Measurements from ENCODE around the gene NBPF15. TPM values are rescaled to one million over a fixed set of nuclear protein-coding genes. Genes with fewer than 3 reads are reported as not detected.
"Not testable (repeated sequence)": the region's sequence is repeated elsewhere in the genome, so short reads cannot be mapped to it uniquely, and the experiment has no call there.

Gene NBPF15
- total and polyA plus RNA-seq, 2 donors from 2014 or later, result 7.0 to 44.9 TPM

GRCh38 chr1:144471434-144471833 lies 10.0 kb upstream of the NBPF15 start:
- H3K4me1 ChIP-seq (ENCODE audit: control insufficient read depth in 2 of 3, insufficient read depth in 2 of 3, low read depth in 1 of 3, low read length in 3 of 3); intact Hi-C loops (cut with DNase I); H3K27ac ChIP-seq (ENCODE audit: low read depth in 2 of 2, low read length in 2 of 2); H3K36me3 ChIP-seq (ENCODE audit: control insufficient read depth in 2 of 3, insufficient read depth in 3 of 3, low read length in 3 of 3); H3K9me3 ChIP-seq (ENCODE audit: control insufficient read depth in 2 of 3, insufficient read depth in 1 of 3, low read length in 3 of 3); H3K9ac ChIP-seq (ENCODE audit: low read length in 3 of 3); FAIRE-seq; H3K4me3 ChIP-seq (ENCODE audit: low read length in 3 of 3); H3K27me3 ChIP-seq (ENCODE audit: control insufficient read depth, insufficient read depth, low read length); DNase-seq: not testable (repeated sequence)

GRCh38 chr1:144461778-144462177 lies 309 bp upstream of the NBPF15 start:
- DNase-seq; H3K9ac ChIP-seq (ENCODE audit: low read length in 3 of 3); H3K9me3 ChIP-seq (ENCODE audit: control insufficient read depth in 2 of 3, insufficient read depth in 1 of 3, low read length in 3 of 3); intact Hi-C loops (cut with DNase I); H3K36me3 ChIP-seq (ENCODE audit: control insufficient read depth in 2 of 3, insufficient read depth in 3 of 3, low read length in 3 of 3); FAIRE-seq; H3K4me3 ChIP-seq (ENCODE audit: low read length in 3 of 3); H3K27me3 ChIP-seq (ENCODE audit: control insufficient read depth, insufficient read depth, low read length); H3K27ac ChIP-seq (ENCODE audit: low read depth in 2 of 2, low read length in 2 of 2); H3K4me1 ChIP-seq (ENCODE audit: control insufficient read depth in 2 of 3, insufficient read depth in 2 of 3, low read depth in 1 of 3, low read length in 3 of 3): not testable (repeated sequence)

DNA sequence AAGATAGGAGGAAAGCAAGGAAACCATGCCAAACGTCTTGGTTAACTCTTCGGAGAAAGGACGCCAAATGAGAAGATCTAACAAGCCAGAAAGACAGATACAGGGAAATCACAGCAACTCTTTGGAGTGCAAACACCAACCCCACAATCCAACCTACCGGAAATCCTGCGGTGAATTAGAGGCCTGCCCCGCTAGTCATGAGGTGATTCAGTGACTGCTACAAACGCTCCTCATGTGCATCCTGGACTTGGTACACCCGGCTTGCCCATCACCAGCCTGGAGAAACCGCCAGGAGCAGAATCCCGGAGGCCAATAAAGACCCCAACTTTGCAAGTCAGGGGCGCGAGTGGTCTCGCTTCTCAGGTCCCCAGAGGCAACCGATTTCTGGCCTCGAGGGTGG lies 783 bp downstream of the NBPF15 start:
- FAIRE-seq; H3K27me3 ChIP-seq (ENCODE audit: control insufficient read depth, insufficient read depth, low read length); H3K4me1 ChIP-seq (ENCODE audit: control insufficient read depth in 2 of 3, insufficient read depth in 2 of 3, low read depth in 1 of 3, low read length in 3 of 3); H3K9ac ChIP-seq (ENCODE audit: low read length in 3 of 3); intact Hi-C loops (cut with DNase I); DNase-seq; H3K36me3 ChIP-seq (ENCODE audit: control insufficient read depth in 2 of 3, insufficient read depth in 3 of 3, low read length in 3 of 3); H3K9me3 ChIP-seq (ENCODE audit: control insufficient read depth in 2 of 3, insufficient read depth in 1 of 3, low read length in 3 of 3); H3K27ac ChIP-seq (ENCODE audit: low read depth in 2 of 2, low read length in 2 of 2): not testable (repeated sequence)
- peak overlapping the region in 1 of 3 donors; percentile 46 for H3K4me3 ChIP-seq (ENCODE audit: low read length in 3 of 3)

DNA sequence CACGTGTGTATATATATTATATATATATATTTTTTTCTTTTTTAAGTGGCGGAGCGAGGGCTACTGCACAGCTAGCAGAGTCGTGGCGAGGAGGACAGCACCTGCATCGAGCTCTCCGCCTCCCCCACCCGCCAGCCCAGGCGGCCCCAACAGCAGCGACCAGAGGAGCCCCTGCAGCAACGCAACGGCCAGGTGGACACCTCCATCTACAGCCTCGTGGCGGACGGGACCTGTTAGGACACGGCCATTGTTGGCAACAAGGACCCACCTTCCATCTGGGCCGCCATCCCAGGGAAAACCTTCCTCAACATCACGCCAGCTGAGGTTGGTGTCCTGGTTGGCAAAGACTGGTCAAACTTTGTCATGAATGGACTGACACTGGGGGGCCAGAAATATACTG lies 19.1 kb downstream of the NBPF15 start:
- H3K4me1 ChIP-seq (ENCODE audit: control insufficient read depth in 2 of 3, insufficient read depth in 2 of 3, low read depth in 1 of 3, low read length in 3 of 3); H3K27me3 ChIP-seq (ENCODE audit: control insufficient read depth, insufficient read depth, low read length); H3K4me3 ChIP-seq (ENCODE audit: low read length in 3 of 3); H3K27ac ChIP-seq (ENCODE audit: low read depth in 2 of 2, low read length in 2 of 2); H3K9me3 ChIP-seq (ENCODE audit: control insufficient read depth in 2 of 3, insufficient read depth in 1 of 3, low read length in 3 of 3); intact Hi-C loops (cut with DNase I); H3K9ac ChIP-seq (ENCODE audit: low read length in 3 of 3); H3K36me3 ChIP-seq (ENCODE audit: control insufficient read depth in 2 of 3, insufficient read depth in 3 of 3, low read length in 3 of 3); FAIRE-seq: not testable (repeated sequence)
- peak in 1 of 5 donors; percentile 39 for DNase-seq

DNA sequence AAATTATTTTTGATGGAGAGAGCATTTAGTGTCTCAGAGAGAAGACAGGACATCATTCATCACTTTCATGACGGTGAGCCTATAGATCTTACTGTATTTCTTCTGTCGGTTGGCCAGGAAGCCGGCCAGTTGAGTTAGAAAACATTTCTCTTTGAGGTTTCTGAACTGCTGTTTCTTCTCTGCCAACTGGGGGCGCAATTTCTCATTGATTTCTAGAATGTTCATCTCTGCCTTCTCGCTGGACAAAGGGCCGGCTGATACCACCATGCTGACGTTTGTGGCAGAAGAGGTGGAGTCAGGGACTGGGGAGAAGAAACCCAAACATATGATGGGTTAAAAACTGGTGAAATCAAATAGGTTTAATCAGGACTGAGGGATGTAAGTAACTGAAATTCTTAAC lies 21.7 kb downstream of the NBPF15 start:
- H3K9ac ChIP-seq (ENCODE audit: low read length in 3 of 3); DNase-seq; H3K4me3 ChIP-seq (ENCODE audit: low read length in 3 of 3); H3K27me3 ChIP-seq (ENCODE audit: control insufficient read depth, insufficient read depth, low read length); intact Hi-C loops (cut with DNase I); H3K9me3 ChIP-seq (ENCODE audit: control insufficient read depth in 2 of 3, insufficient read depth in 1 of 3, low read length in 3 of 3); FAIRE-seq; H3K36me3 ChIP-seq (ENCODE audit: control insufficient read depth in 2 of 3, insufficient read depth in 3 of 3, low read length in 3 of 3); H3K4me1 ChIP-seq (ENCODE audit: control insufficient read depth in 2 of 3, insufficient read depth in 2 of 3, low read depth in 1 of 3, low read length in 3 of 3); H3K27ac ChIP-seq (ENCODE audit: low read depth in 2 of 2, low read length in 2 of 2): not testable (repeated sequence)

GRCh38 chr1:144418891-144419694 lies 42.4 kb downstream of the NBPF15 start:
- H3K4me1 ChIP-seq (ENCODE audit: control insufficient read depth in 2 of 3, insufficient read depth in 2 of 3, low read depth in 1 of 3, low read length in 3 of 3); H3K9ac ChIP-seq (ENCODE audit: low read length in 3 of 3); H3K27ac ChIP-seq (ENCODE audit: low read depth in 2 of 2, low read length in 2 of 2); H3K36me3 ChIP-seq (ENCODE audit: control insufficient read depth in 2 of 3, insufficient read depth in 3 of 3, low read length in 3 of 3); H3K9me3 ChIP-seq (ENCODE audit: control insufficient read depth in 2 of 3, insufficient read depth in 1 of 3, low read length in 3 of 3); intact Hi-C loops (cut with DNase I); FAIRE-seq; H3K27me3 ChIP-seq (ENCODE audit: control insufficient read depth, insufficient read depth, low read length): not testable (repeated sequence)
- peak; percentile 47 to 74 (median 59) for DNase-seq
- H3K4me3 ChIP-seq (ENCODE audit: low read length in 3 of 3), result peak overlapping the region in 1 of 3 donors; percentile 11

DNA sequence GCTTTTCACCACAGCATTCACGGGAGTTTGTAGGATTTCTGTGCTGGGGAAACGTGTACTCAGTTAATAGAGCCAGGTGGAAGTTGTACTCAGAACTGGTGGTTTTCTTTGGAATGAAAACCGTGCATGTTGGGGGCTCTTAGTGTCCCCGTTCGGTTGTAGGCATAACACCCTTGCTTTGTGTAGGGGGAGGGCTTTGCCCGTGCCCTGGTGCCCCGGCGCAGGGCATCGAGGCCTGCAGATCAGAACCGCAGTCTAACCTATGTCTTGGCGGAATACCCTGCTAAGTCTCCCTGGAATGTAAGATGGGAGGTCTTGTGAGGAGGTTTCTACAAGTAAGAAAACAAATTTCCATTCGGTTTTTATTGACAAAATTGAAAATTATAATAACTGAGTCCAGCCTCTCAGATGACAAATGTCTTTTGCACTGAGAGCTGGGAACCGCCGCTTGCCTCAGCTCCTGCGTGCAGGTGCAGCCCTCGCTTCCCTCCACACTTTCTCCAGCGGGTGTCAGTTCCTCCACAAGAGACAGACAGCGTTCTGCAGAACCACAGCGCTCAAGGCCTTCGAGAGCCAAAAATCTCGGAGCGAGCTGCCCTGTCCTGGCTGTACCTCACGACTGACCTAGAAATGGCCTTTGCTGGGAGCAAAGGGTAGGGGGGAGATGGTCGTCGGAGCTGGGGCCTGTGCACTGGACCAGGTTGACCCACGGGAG lies 47.9 kb downstream of the NBPF15 start:
- peak in 1 of 5 donors; percentile 8 for DNase-seq
- peak overlapping the region in 1 of 3 donors; percentile 73 for H3K4me3 ChIP-seq (ENCODE audit: low read length in 3 of 3)
- intact Hi-C loops (cut with DNase I); H3K27me3 ChIP-seq (ENCODE audit: control insufficient read depth, insufficient read depth, low read length); H3K9ac ChIP-seq (ENCODE audit: low read length in 3 of 3); H3K9me3 ChIP-seq (ENCODE audit: control insufficient read depth in 2 of 3, insufficient read depth in 1 of 3, low read length in 3 of 3); H3K27ac ChIP-seq (ENCODE audit: low read depth in 2 of 2, low read length in 2 of 2); H3K4me1 ChIP-seq (ENCODE audit: control insufficient read depth in 2 of 3, insufficient read depth in 2 of 3, low read depth in 1 of 3, low read length in 3 of 3); H3K36me3 ChIP-seq (ENCODE audit: control insufficient read depth in 2 of 3, insufficient read depth in 3 of 3, low read length in 3 of 3); FAIRE-seq: not testable (repeated sequence)
